Mucosa of descending colon (tissue), 3 donors: ENCODE data around the gene MISP. TPM values are rescaled to one million over a fixed set of nuclear protein-coding genes. Genes with fewer than 3 reads are reported as not detected.
"Not testable (repeated sequence)": the region's sequence is repeated elsewhere in the genome, so short reads cannot be mapped to it uniquely, and the experiment has no call there.

ENCODE experiments used
- ATAC-seq: fragments of 200-7000 bp; cut with Tn5 transposase; one replicate; pipeline ENCODE4 v1.9.1; 2020; ENCODE audit warnings: mild to moderate bottlenecking, moderate library complexity
- DNase-seq, 3 donors: peaks; one replicate each; pipeline ENCODE4 v3.0.0-alpha.2; 2020
- H3K36me3 ChIP-seq: fragments of 200-600 bp; one replicate; pipeline ENCODE4 v1.8.0; 2021; ENCODE audit warnings: low read depth, mild to moderate bottlenecking
- H3K4me1 ChIP-seq: fragments of 200-600 bp; one replicate; pipeline ENCODE4 v1.8.0; 2021; ENCODE audit warnings: low read depth, mild to moderate bottlenecking
- H3K4me3 ChIP-seq: fragments of 200-600 bp; one replicate; pipeline ENCODE4 v1.8.0; 2021; ENCODE audit warnings: mild to moderate bottlenecking
- H3K9me3 ChIP-seq: fragments of 200-600 bp; one replicate; pipeline ENCODE4 v1.8.0; 2021; ENCODE audit warnings: mild to moderate bottlenecking
- intact Hi-C, 2 donors: fragments of 100-400 bp; cut with DNase I in 1 of 2; cut with micrococcal nuclease in 1 of 2; formaldehyde crosslinking; loops; one replicate each; pipeline versions ENCODE4 v1.11.0 to v1.11.1; 2022; cut with DNase I, micrococcal nuclease
- total RNA-seq, 3 donors: library from RNA; stranded (reverse); fragmentation: NEBNext Ultra II Directional in 2 of 3; extraction: Animal tissue kit (Norgen Biotek cat#: 25700) in 2 of 3; gene quantifications; one replicate each; pipeline versions ENCODE4 v1.2.1 to v1.2.4, GENCODE V29; 2021 to 2023
- TF ChIP-seq, protein P1 (sequence below): fragments of 200-600 bp; IDR thresholded peaks from one replicate; pipeline ENCODE4 v1.8.0; 2022; ENCODE audit warnings: antibody characterized with exemption, mild to moderate bottlenecking
- donor health status: DM: no; HTN: no; CAD: no; lungs with moderate emphysema.
- donor health status: DM: no; HTN: no; CAD: no.
- donor health status: DM: no; HTN: yes; CAD: no.

The MISP gene
- total RNA-seq, 3 donors from 2014 or later, result 184 to 443 (median 361) TPM

GRCh38 chr19:728011-728410 lies 22.9 kb upstream of the MISP start:
- Histone ChIP-seq H3K9me3 (no peaks in the 10 kb centered on the region), H3K36me3 (no peaks in the 10 kb centered on the region), H3K4me3 (no peak overlapping the region), H3K4me1 (no peaks in the 10 kb centered on the region)
- intact Hi-C loops, result no loop called here
- TF ChIP-seq, protein P1, sequence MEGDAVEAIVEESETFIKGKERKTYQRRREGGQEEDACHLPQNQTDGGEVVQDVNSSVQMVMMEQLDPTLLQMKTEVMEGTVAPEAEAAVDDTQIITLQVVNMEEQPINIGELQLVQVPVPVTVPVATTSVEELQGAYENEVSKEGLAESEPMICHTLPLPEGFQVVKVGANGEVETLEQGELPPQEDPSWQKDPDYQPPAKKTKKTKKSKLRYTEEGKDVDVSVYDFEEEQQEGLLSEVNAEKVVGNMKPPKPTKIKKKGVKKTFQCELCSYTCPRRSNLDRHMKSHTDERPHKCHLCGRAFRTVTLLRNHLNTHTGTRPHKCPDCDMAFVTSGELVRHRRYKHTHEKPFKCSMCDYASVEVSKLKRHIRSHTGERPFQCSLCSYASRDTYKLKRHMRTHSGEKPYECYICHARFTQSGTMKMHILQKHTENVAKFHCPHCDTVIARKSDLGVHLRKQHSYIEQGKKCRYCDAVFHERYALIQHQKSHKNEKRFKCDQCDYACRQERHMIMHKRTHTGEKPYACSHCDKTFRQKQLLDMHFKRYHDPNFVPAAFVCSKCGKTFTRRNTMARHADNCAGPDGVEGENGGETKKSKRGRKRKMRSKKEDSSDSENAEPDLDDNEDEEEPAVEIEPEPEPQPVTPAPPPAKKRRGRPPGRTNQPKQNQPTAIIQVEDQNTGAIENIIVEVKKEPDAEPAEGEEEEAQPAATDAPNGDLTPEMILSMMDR, result no peak
- DNase-seq (no peak), ATAC-seq (no peak)

- DNase-seq, H3K4me3 ChIP-seq, H3K36me3 ChIP-seq, intact Hi-C loops, H3K9me3 ChIP-seq, ATAC-seq, H3K4me1 ChIP-seq: not testable (repeated sequence)
Observed at GRCh38 chr19:729564-729963, 21.3 kb upstream of the MISP start.

- no peak overlapping the region for H3K4me3 ChIP-seq
- H3K4me1 ChIP-seq, result peaks cover 4% of the 10 kb centered on the region
- no peaks in the 10 kb centered on the region for H3K36me3 ChIP-seq
- intact Hi-C loops, result loop anchor here (5.0 to 10.0 kb wide), 2 partner anchors 63 to 145 kb away; partner anchors contain the start of gene HCN2 (in 1 of the 2)
- ATAC-seq (no peak), DNase-seq (no peak)
- H3K9me3 ChIP-seq, result no peaks in the 10 kb centered on the region
- TF ChIP-seq, protein P1, result no peak
Observed at GRCh38 chr19:729965-730668, 20.8 kb upstream of the MISP start.

DNA sequence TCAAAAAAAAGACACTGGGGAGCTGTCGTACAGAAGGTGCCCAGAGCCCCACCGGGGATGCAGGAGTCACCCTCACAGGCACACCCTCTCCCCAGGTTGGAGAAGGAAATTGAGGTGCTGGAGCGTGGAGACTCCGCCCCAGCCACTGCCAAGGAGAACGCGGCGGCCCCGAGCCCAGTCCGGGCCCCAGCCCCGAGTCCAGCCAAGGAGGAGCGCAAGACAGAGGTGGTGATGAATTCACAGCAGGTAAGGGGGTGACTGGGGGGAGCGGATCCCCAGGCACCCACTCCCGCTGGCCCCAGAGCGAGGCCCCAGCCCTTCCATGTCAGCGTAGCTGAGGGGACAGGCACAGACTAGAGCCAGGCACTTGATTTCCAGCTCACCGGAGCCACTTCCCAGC lies 19.9 kb upstream of the MISP start:
- intact Hi-C loops, result loop anchor here (5.0 to 10.0 kb wide), 2 partner anchors 64 to 146 kb away; partner anchors contain the start of gene HCN2 (in 1 of the 2)
- no peak for ATAC-seq
- H3K9me3 ChIP-seq, result no peaks in the 10 kb centered on the region

GRCh38 chr19:732148-733069 lies 18.5 kb upstream of the MISP start:
- TF ChIP-seq, protein P1, result no peak
- DNase-seq (no peak), ATAC-seq (no peak)
- Histone ChIP-seq H3K4me1 (peaks cover 4% of the 10 kb centered on the region), H3K9me3 (no peaks in the 10 kb centered on the region), H3K4me3 (no peak overlapping the region), H3K36me3 (no peaks in the 10 kb centered on the region)
- intact Hi-C loops, result loop anchor here (5.0 to 10.0 kb wide), 2 partner anchors 65 to 148 kb away; partner anchors contain the start of gene HCN2 (in 1 of the 2)

More for the DNA sequence above, 19.9 kb upstream of the MISP start:
- H3K36me3 ChIP-seq, result no peaks in the 10 kb centered on the region
- TF ChIP-seq, protein P1, result no peak
- H3K4me3 ChIP-seq, result no peak overlapping the region
- H3K4me1 ChIP-seq, result peaks cover 4% of the 10 kb centered on the region
- no peak for DNase-seq
